Osteoblast (primary cell): Measurements from ENCODE around the gene ZNF791. TPM values are rescaled to one million over a fixed set of nuclear protein-coding genes. Genes with fewer than 3 reads are reported as not detected.

ENCODE experiments used
- DNase-seq: peaks from one replicate; pipeline ENCODE4 v3.0.0; 2011; ENCODE audit warnings: low spot score, mixed read lengths; ENCODE audit not compliant: insufficient read length; ENCODE audit errors: missing footprints
- H2AFZ ChIP-seq: 2 replicates; pipeline ENCODE4 v1.6.0; 2011; ENCODE audit warnings: mild to moderate bottlenecking, low read length
- H3K27ac ChIP-seq: 2 replicates; pipeline ENCODE4 v1.5.1; 2011; ENCODE audit warnings: mild to moderate bottlenecking, low read depth, low read length, moderate library complexity
- H3K27me3 ChIP-seq: 2 replicates; pipeline ENCODE4 v1.6.0; 2012; ENCODE audit warnings: mild to moderate bottlenecking, control low read depth, inconsistent platforms, low read length, moderate library complexity; ENCODE audit not compliant: insufficient read depth
- H3K36me3 ChIP-seq: 2 replicates; pipeline ENCODE4 v1.5.1; 2011; ENCODE audit warnings: mild to moderate bottlenecking, low read length, control low read depth, moderate library complexity; ENCODE audit not compliant: insufficient read depth
- H3K4me1 ChIP-seq: 2 replicates; pipeline ENCODE4 v1.5.1; 2011; ENCODE audit warnings: mild to moderate bottlenecking, low read length, control low read depth, moderate library complexity; ENCODE audit not compliant: insufficient read depth
- H3K4me2 ChIP-seq: 2 replicates; pipeline ENCODE4 v1.6.0; 2011; ENCODE audit warnings: mild to moderate bottlenecking, low read length; ENCODE audit not compliant: insufficient read depth
- H3K4me3 ChIP-seq: fragments of 200-600 bp; sonication (generic); 3 replicates; pipeline ENCODE4 v1.5.1; 2012; ENCODE audit warnings: mild to moderate bottlenecking, low read length, inconsistent platforms; ENCODE audit not compliant: insufficient read depth
- H3K79me2 ChIP-seq: 2 replicates; pipeline ENCODE4 v1.6.0; 2012; ENCODE audit warnings: mild to moderate bottlenecking, low read length, control low read depth, inconsistent platforms; ENCODE audit not compliant: insufficient read depth
- H3K9me3 ChIP-seq: 2 replicates; pipeline ENCODE4 v1.5.1; 2011; ENCODE audit warnings: low read depth, low read length, control low read depth
- H4K20me1 ChIP-seq: 2 replicates; pipeline ENCODE4 v1.6.0; 2012; ENCODE audit warnings: mild to moderate bottlenecking, low read length, control low read depth; ENCODE audit not compliant: insufficient read depth
- total RNA-seq: library from RNA; depleted of rRNA; stranded (reverse); fragments of >200 nt; gene quantifications from 2 replicates; pipeline ENCODE4 v1.2.3, GENCODE V29; 2012
- TF ChIP-seq, protein P1 (sequence below): IDR thresholded peaks from 2 replicates; pipeline ENCODE4 v1.5.1; 2011; ENCODE audit warnings: mild to moderate bottlenecking, low read depth, low read length, moderate library complexity; ENCODE audit errors: extremely low read depth

ZNF791 gene
- total RNA-seq, 1 donor: 16.6 TPM

DNA sequence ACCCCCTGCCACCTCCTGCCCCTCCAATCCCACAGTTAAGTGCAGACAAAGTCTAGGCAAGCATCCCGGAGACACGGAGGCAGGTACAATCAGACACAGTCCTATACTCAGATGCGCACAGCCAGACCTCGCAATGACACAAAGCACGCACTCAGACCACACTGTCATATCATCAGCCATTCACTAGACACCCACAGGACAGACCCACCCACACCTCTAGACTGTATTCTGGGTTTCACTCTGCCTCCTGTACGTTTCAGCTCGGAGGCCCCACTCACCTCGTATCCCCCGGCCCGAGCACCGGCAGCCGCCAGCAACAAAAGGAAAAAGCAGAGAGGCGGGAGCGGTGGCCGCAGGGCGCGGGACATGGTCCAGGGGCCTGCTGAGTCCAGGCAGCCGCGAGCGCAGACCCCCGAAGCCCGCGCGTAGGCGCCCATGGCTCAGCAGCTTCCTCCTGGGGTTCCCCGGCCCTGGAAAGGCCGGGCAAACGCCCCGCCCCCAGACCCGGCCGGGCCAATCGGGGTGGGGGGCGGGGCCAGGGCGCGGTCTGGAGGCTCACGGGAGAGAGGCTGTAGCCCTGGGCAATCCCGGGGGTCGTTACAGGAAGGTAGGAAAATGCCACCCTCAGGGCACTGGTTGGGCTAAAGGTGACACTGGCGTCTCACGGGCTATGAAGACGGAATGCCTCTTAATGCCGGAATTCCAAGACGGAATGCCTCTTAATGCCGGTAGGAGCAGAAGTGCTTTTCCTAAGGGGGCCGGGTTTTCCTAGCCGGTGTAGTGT lies 55.7 kb downstream of the ZNF791 start, which contains the start of the genes MAN2B1 and WDR83:
TSS of gene MAN2B1 (minus strand) at position 478 of the 784 bp plus-strand sequence. CDS start at position 437, 41 bp downstream.
TSS of gene WDR83 (plus strand) at position 543 of the 784 bp plus-strand sequence. CDS start 2,984 bp downstream, outside the sequence.
- DNase-seq: peak; percentile 99
- no peaks in the 10 kb centered on the region for H4K20me1 ChIP-seq
- H3K79me2 ChIP-seq: peaks cover 47% of the 10 kb centered on the region
- no peaks in the 10 kb centered on the region for H3K9me3 ChIP-seq
- TF ChIP-seq, protein P1, sequence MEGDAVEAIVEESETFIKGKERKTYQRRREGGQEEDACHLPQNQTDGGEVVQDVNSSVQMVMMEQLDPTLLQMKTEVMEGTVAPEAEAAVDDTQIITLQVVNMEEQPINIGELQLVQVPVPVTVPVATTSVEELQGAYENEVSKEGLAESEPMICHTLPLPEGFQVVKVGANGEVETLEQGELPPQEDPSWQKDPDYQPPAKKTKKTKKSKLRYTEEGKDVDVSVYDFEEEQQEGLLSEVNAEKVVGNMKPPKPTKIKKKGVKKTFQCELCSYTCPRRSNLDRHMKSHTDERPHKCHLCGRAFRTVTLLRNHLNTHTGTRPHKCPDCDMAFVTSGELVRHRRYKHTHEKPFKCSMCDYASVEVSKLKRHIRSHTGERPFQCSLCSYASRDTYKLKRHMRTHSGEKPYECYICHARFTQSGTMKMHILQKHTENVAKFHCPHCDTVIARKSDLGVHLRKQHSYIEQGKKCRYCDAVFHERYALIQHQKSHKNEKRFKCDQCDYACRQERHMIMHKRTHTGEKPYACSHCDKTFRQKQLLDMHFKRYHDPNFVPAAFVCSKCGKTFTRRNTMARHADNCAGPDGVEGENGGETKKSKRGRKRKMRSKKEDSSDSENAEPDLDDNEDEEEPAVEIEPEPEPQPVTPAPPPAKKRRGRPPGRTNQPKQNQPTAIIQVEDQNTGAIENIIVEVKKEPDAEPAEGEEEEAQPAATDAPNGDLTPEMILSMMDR: no peak
- H3K4me2 ChIP-seq: peak within 1 kb of the TSS; percentile 100
- no peaks in the 10 kb centered on the region for H3K27me3 ChIP-seq
- H3K27ac ChIP-seq: peak within 1 kb of the TSS; percentile 69
- H3K36me3 ChIP-seq: peaks cover 18% of the 10 kb centered on the region
- peak within 1 kb of the TSS; percentile 88 for H3K4me3 ChIP-seq
- H2AFZ ChIP-seq: peak within 1 kb of the TSS; percentile 90
- H3K4me1 ChIP-seq: peaks cover 34% of the 10 kb centered on the region

DNA sequence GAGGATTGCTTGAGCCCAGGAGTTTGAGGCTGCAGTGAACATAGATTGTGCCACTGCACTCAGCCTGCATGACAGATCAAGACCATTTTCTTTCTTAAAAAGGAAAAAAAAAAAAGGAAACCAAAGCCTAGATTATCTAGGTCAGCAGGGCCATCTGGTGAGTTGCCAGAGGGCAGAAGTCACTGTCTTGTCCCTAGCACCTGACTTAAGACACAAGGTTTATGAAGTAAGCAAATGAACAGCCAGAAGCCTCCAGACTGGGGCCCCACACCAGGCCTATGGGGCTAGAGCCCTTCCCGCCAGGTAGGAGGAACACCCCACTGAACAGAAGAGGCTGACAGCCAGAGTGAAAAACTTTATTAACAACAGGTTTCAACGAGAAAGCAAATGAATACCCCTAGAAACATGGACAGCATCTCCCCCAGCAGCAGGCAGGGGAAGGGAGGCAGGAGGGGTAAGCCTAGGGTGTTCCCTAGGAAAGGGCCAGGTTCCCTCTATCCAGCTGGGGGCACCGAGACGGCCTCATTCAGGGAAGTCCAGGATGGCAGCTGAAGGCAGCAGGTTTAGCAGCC lies 57.1 kb downstream of the ZNF791 start:
- no peaks in the 10 kb centered on the region for H3K9me3 ChIP-seq
- peak; percentile 65 for DNase-seq
- peak overlapping the region; percentile 80 for H3K4me3 ChIP-seq
- H3K4me1 ChIP-seq: peaks cover 34% of the 10 kb centered on the region
- H3K4me2 ChIP-seq: peak overlapping the region; percentile 100
- no peaks in the 10 kb centered on the region for H3K27me3 ChIP-seq
- TF ChIP-seq, protein P1: no peak
- peaks cover 23% of the 10 kb centered on the region for H3K36me3 ChIP-seq
- H3K79me2 ChIP-seq: peaks cover 47% of the 10 kb centered on the region
- H3K27ac ChIP-seq: peak overlapping the region; percentile 95
- H4K20me1 ChIP-seq: peaks cover 5% of the 10 kb centered on the region
- H2AFZ ChIP-seq: no peak overlapping the region

DNA sequence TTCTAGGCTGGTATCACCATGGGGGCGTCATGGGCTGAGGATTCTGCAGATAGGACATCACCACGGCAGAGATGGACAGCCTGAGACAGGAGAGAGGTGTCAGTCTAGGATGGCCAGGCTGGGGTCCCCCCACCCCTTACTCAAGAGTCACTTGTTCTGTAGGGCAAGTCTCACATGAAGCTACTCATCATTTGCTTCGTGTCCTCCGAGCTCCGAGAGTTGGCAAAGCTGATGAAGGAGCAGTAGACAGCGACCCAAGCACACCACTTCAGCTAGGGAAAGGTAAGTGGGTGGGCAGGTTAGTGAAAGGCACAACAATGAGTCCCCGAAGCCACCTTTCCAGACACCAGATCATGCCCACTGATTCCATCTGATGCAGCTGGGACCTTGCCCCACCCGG lies 57.6 kb downstream of the ZNF791 start:
- TF ChIP-seq, protein P1: no peak

DNA sequence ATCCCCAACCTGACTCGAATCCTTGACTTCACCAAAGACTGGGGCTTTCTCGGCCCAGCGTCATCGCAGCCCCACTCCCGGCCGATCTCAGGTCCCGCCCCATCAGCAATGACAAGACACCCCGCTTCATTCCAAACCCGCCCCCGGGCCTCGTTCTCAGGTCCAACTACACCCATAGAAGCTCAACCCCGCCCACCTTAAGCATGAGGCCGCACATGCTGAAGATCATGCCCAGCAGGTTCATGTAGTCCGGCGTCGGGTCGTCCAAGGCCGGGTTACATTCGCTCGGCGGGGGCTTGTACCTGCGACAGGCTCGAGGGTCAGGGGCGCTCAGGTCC lies 58.2 kb downstream of the ZNF791 start:
- Histone ChIP-seq H3K36me3 (peaks cover 22% of the 10 kb centered on the region), H3K4me1 (peaks cover 34% of the 10 kb centered on the region), H3K9me3 (no peaks in the 10 kb centered on the region), H3K4me3 (peak overlapping the region; percentile 80), H3K27ac (peak overlapping the region; percentile 95), H4K20me1 (peaks cover 8% of the 10 kb centered on the region), H2AFZ (peak overlapping the region; percentile 90), H3K27me3 (no peaks in the 10 kb centered on the region), H3K79me2 (peaks cover 47% of the 10 kb centered on the region), H3K4me2 (peak overlapping the region; percentile 89)
- DNase-seq: peak; percentile 95
- TF ChIP-seq, protein P1: no peak

More for the DNA sequence above, 57.6 kb downstream of the ZNF791 start:
- H3K27me3 ChIP-seq: no peaks in the 10 kb centered on the region
- peaks cover 34% of the 10 kb centered on the region for H3K4me1 ChIP-seq
- H3K79me2 ChIP-seq: peaks cover 47% of the 10 kb centered on the region
- peaks cover 23% of the 10 kb centered on the region for H3K36me3 ChIP-seq
- H3K27ac ChIP-seq: peak overlapping the region; percentile 95
- peak; percentile 62 for DNase-seq
- H3K4me2 ChIP-seq: peak overlapping the region; percentile 89
- peak overlapping the region; percentile 80 for H3K4me3 ChIP-seq
- H2AFZ ChIP-seq: peak overlapping the region; percentile 90
- peaks cover 8% of the 10 kb centered on the region for H4K20me1 ChIP-seq
- no peaks in the 10 kb centered on the region for H3K9me3 ChIP-seq
